Kidney (tissue), 14 donors: ENCODE results near the gene PRICKLE1. TPM values are rescaled to one million over a fixed set of nuclear protein-coding genes. Genes with fewer than 3 reads are reported as not detected.

Experiments
- DNase-seq, 5 donors: peaks; one replicate each; pipeline ENCODE4 v3.0.0-alpha.2; 2013 to 2020
- FAIRE-seq: peaks from 2 replicates; lab custom pipeline; 2012; peaks lifted over from hg19 to GRCh38; lab: Jason Lieb, UNC
- H3K27ac ChIP-seq, 2 donors: one replicate each; pipeline ENCODE4 v1.7.0; 2013; ENCODE audit warnings: low read depth in 2 of 2, low read length in 2 of 2, inconsistent platforms in 1 of 2
- H3K27me3 ChIP-seq: one replicate; pipeline ENCODE4 v1.7.1; 2013; ENCODE audit warnings: low read length, inconsistent platforms; ENCODE audit not compliant: control insufficient read depth, insufficient read depth
- H3K36me3 ChIP-seq, 3 donors: one replicate each; pipeline versions ENCODE4 v1.7.0 to v1.7.1; 2013; ENCODE audit warnings: low read length in 3 of 3, control low read depth in 1 of 3, inconsistent platforms in 1 of 3; ENCODE audit not compliant: insufficient read depth in 3 of 3, control insufficient read depth in 2 of 3
- H3K4me1 ChIP-seq, 3 donors: one replicate each; pipeline versions ENCODE4 v1.7.0 to v1.7.1; 2013; ENCODE audit warnings: low read length in 3 of 3, inconsistent platforms in 1 of 3, low read depth in 1 of 3; ENCODE audit not compliant: control insufficient read depth in 2 of 3, insufficient read depth in 2 of 3
- H3K4me3 ChIP-seq, 3 donors: one replicate each; pipeline versions ENCODE4 v1.7.0 to v1.8.1; 2013; ENCODE audit warnings: low read length in 3 of 3, control low read depth in 1 of 3, inconsistent platforms in 1 of 3
- H3K9ac ChIP-seq, 3 donors: one replicate each; pipeline versions ENCODE4 v1.7.0 to v1.7.1; 2013; ENCODE audit warnings: low read length in 3 of 3, control low read depth in 1 of 3, inconsistent platforms in 1 of 3
- H3K9me3 ChIP-seq, 3 donors: one replicate each; pipeline versions ENCODE4 v1.7.0 to v1.7.1; 2013; ENCODE audit warnings: low read length in 3 of 3, control low read depth in 1 of 3, inconsistent platforms in 1 of 3; ENCODE audit not compliant: control insufficient read depth in 2 of 3, insufficient read depth in 1 of 3
- CTCF ChIP-seq: IDR thresholded peaks from 3 replicates; pipeline ENCODE4 v1.5.1; 2012; ENCODE audit warnings: mild to moderate bottlenecking, moderate library complexity, borderline replicate concordance; ENCODE audit not compliant: insufficient read depth; ENCODE audit errors: extremely low read depth
- intact Hi-C: fragments of 100-400 bp; cut with DNase I; formaldehyde crosslinking; loops from one replicate; pipeline ENCODE4 v1.11.1; 2022
- polyA plus RNA-seq: library from polyadenylated mRNA; stranded (reverse); fragments of 350-450 nt; fragmentation: Illumina TruSeq; extraction: RNeasy Lipid Tissue Mini Kit (QIAGEN cat#74804); gene quantifications from one replicate; pipeline ENCODE4 v1.2.3, GENCODE V29; 2014; ENCODE audit warnings: low read depth, low replicate concordance; ENCODE audit not compliant: insufficient read depth
- total RNA-seq: library from RNA; stranded (reverse); fragmentation: NEBNext Ultra II Directional; extraction: Animal tissue kit (Norgen Biotek cat#: 25700); gene quantifications from one replicate; pipeline ENCODE4 v1.2.1, GENCODE V29; 2021
- donor health status: control.
- donor health status: control.
- donor health status: control.
- donor health status: control.
- donor health status: control.
- donor health status: DM: yes; HTN: yes; CAD: no.
- donor health status: Normal renal cell carcinoma (clear cell type).

PRICKLE1 gene
- total and polyA plus RNA-seq, 2 donors from 2014 or later, result 3.9 to 21.7 TPM

- Histone ChIP-seq H3K27ac (no peak overlapping the region), H3K4me3 (no peak overlapping the region), H3K9me3 (no peaks in the 10 kb centered on the region), H3K36me3 (no peaks in the 10 kb centered on the region), H3K4me1 (no peaks in the 10 kb centered on the region), H3K27me3 (no peaks in the 10 kb centered on the region), H3K9ac (no peak overlapping the region)
- no peak for TF ChIP-seq CTCF
- FAIRE-seq, result no peak
- intact Hi-C loops, result no loop called here
- no peak for DNase-seq
Measured at GRCh38 chr12:42524716-42525115, 64.8 kb downstream of the PRICKLE1 start.

- no peaks in the 10 kb centered on the region for H3K27me3 ChIP-seq
Measured at GRCh38 chr12:42516573-42516972, 73.0 kb downstream of the PRICKLE1 start.

GRCh38 chr12:42511656-42512055, 77.9 kb downstream of the PRICKLE1 start:
- no peak for TF ChIP-seq CTCF

More at GRCh38 chr12:42516573-42516972, 73.0 kb downstream of the PRICKLE1 start:
- no peaks in the 10 kb centered on the region for H3K36me3 ChIP-seq
- no peak for TF ChIP-seq CTCF
- FAIRE-seq (no peak), DNase-seq (no peak)
- no peak overlapping the region for H3K9ac ChIP-seq
- no peak overlapping the region for H3K27ac ChIP-seq
- H3K9me3 ChIP-seq, result no peaks in the 10 kb centered on the region
- no peaks in the 10 kb centered on the region for H3K4me1 ChIP-seq
- intact Hi-C loops, result no loop called here
- no peak overlapping the region for H3K4me3 ChIP-seq

GRCh38 chr12:42510823-42511222, 78.7 kb downstream of the PRICKLE1 start:
- Histone ChIP-seq H3K4me1 (no peaks in the 10 kb centered on the region), H3K36me3 (no peaks in the 10 kb centered on the region), H3K27me3 (no peaks in the 10 kb centered on the region), H3K27ac (no peak overlapping the region), H3K4me3 (no peak overlapping the region), H3K9ac (no peak overlapping the region), H3K9me3 (no peaks in the 10 kb centered on the region)
- intact Hi-C loops, result no loop called here
- no peak for FAIRE-seq
- DNase-seq, result no peak
- no peak for TF ChIP-seq CTCF

More at GRCh38 chr12:42511656-42512055, 77.9 kb downstream of the PRICKLE1 start:
- no peaks in the 10 kb centered on the region for H3K4me1 ChIP-seq
- no peaks in the 10 kb centered on the region for H3K27me3 ChIP-seq
- no peaks in the 10 kb centered on the region for H3K9me3 ChIP-seq
- intact Hi-C loops, result no loop called here
- no peak overlapping the region for H3K4me3 ChIP-seq
- H3K36me3 ChIP-seq, result no peaks in the 10 kb centered on the region
- FAIRE-seq (no peak), DNase-seq (no peak)
- H3K27ac ChIP-seq, result no peak overlapping the region
- H3K9ac ChIP-seq, result no peak overlapping the region
